ENCODE results near the gene PTPRM.

- TF ChIP-seq CTCF (conservative IDR thresholded peaks at IDR 0.05; ENCODE audit: low read length) (no peak), EZH2phosphoT487 (IDR thresholded peaks at IDR 0.05; ENCODE audit: borderline replicate concordance) (no peak)
These were observed 453.2 kb downstream of the PTPRM start for GRCh38 chr18:8020132-8020846.

All from Loucy (cell line).